Activated CD4-positive, alpha-beta T cell treated with anti-CD3 and anti-CD28 coated beads, Interleukin-2, amount 50 U/mL, for 16 hours (primary cell): ENCODE results near the gene HMG20A.
"Not testable (repeated sequence)": the region's sequence is repeated elsewhere in the genome, so short reads cannot be mapped to it uniquely, and the experiment has no call there.

Experiments used
- DNase-seq: peaks from one replicate; pipeline ENCODE4 v3.0.0-alpha.2; 2020

HMG20A gene

GRCh38 chr15:77409259-77410156, 11.2 kb upstream of the HMG20A start:
- peak; percentile 60 for DNase-seq

GRCh38 chr15:77410157-77410500, 10.6 kb upstream of the HMG20A start:
- not testable (repeated sequence) for DNase-seq

GRCh38 chr15:77410701-77411618, 9.7 kb upstream of the HMG20A start:
- no peak for DNase-seq

- DNase-seq: no peak
Measured at GRCh38 chr15:77411619-77411976, 9.1 kb upstream of the HMG20A start.

- no peak for DNase-seq
Measured at GRCh38 chr15:77412972-77413698, 7.6 kb upstream of the HMG20A start.

GRCh38 chr15:77413699-77414349, 6.9 kb upstream of the HMG20A start:
- DNase-seq: no peak

- DNase-seq: no peak
Measured at GRCh38 chr15:77414789-77415442, 5.8 kb upstream of the HMG20A start.

GRCh38 chr15:77415450-77416147, 5.1 kb upstream of the HMG20A start:
- DNase-seq: no peak

- DNase-seq: no peak
Measured at GRCh38 chr15:77416148-77416455, 4.6 kb upstream of the HMG20A start.

- DNase-seq: no peak
Measured at GRCh38 chr15:77416954-77417353, 3.7 kb upstream of the HMG20A start.

- DNase-seq: no peak
Measured at GRCh38 chr15:77417602-77418001, 3.1 kb upstream of the HMG20A start.

- no peak for DNase-seq
Measured at GRCh38 chr15:77418391-77418965, 2.2 kb upstream of the HMG20A start.

- no peak for DNase-seq
Measured at GRCh38 chr15:77418966-77419835, 1.5 kb upstream of the HMG20A start.

- peak; percentile 99 for DNase-seq
Measured at GRCh38 chr15:77419836-77420609, 665 bp upstream of the HMG20A start, which contains the start of gene PEAK1. TSS of gene PEAK1 (minus strand) at chr15:77420104. CDS start at chr15:77181926, 238,178 bp downstream.

- DNase-seq: no peak
Measured at GRCh38 chr15:77421370-77421700, 647 bp downstream of the HMG20A start.

GRCh38 chr15:77425104-77425503, 4.4 kb downstream of the HMG20A start:
- no peak for DNase-seq

GRCh38 chr15:77426377-77426776, 5.7 kb downstream of the HMG20A start:
- no peak for DNase-seq

GRCh38 chr15:77426871-77427270, 6.2 kb downstream of the HMG20A start:
- no peak for DNase-seq

- peak; percentile 74 for DNase-seq
Measured at GRCh38 chr15:77430213-77430612, 9.5 kb downstream of the HMG20A start.
